ENCODE measurements around the gene OR10A6. TPM values are rescaled to one million over a fixed set of nuclear protein-coding genes. Genes with fewer than 3 reads are reported as not detected.

The OR10A6 gene
- polyA plus RNA-seq (ENCODE audit: insufficient read length in 3 of 3) = not detected

GRCh38 chr11:7931168-7931567 is at the start of gene OR10A6:
TSS of gene OR10A6 (minus strand) at chr11:7931268. CDS start at chr11:7928662, 2,606 bp downstream.
- DNase-seq (ENCODE audit: low read depth in 3 of 3, low spot score in 2 of 3) = no peak

GRCh38 chr11:7977232-7977917 is 46.3 kb upstream of the OR10A6 start:
- DNase-seq (ENCODE audit: low read depth in 3 of 3, low spot score in 2 of 3) = no peak

GRCh38 chr11:7974668-7975067 is 43.6 kb upstream of the OR10A6 start:
- DNase-seq (ENCODE audit: low read depth in 3 of 3, low spot score in 2 of 3) = no peak

GRCh38 chr11:7973011-7973410 is 41.9 kb upstream of the OR10A6 start:
- no peak for DNase-seq (ENCODE audit: low read depth in 3 of 3, low spot score in 2 of 3)

- no peak for DNase-seq (ENCODE audit: low read depth in 3 of 3, low spot score in 2 of 3)
Measured at GRCh38 chr11:7971846-7972245, 40.8 kb upstream of the OR10A6 start.

GRCh38 chr11:7969756-7970646 is 38.9 kb upstream of the OR10A6 start:
- DNase-seq (ENCODE audit: low read depth in 3 of 3, low spot score in 2 of 3) = no peak

- no peak for DNase-seq (ENCODE audit: low read depth in 3 of 3, low spot score in 2 of 3)
Measured at GRCh38 chr11:7968686-7969085, 37.6 kb upstream of the OR10A6 start.

- DNase-seq (ENCODE audit: low read depth in 3 of 3, low spot score in 2 of 3) = no peak
Measured at GRCh38 chr11:7967826-7968225, 36.8 kb upstream of the OR10A6 start.

GRCh38 chr11:7967097-7967496 is 36.0 kb upstream of the OR10A6 start:
- no peak for DNase-seq (ENCODE audit: low read depth in 3 of 3, low spot score in 2 of 3)

- no peak for DNase-seq (ENCODE audit: low read depth in 3 of 3, low spot score in 2 of 3)
Measured at GRCh38 chr11:7965386-7965785, 34.3 kb upstream of the OR10A6 start, which contains the start of gene NLRP10. TSS of gene NLRP10 (minus strand) at chr11:7965447. CDS start at chr11:7963495, 1,952 bp downstream.

- no peak for DNase-seq (ENCODE audit: low read depth in 3 of 3, low spot score in 2 of 3)
Measured at GRCh38 chr11:7964873-7965272, 33.8 kb upstream of the OR10A6 start.

- DNase-seq (ENCODE audit: low read depth in 3 of 3, low spot score in 2 of 3) = no peak
Measured at GRCh38 chr11:7964261-7964660, 33.2 kb upstream of the OR10A6 start.

- no peak for DNase-seq (ENCODE audit: low read depth in 3 of 3, low spot score in 2 of 3)
Measured at GRCh38 chr11:7955191-7955590, 24.1 kb upstream of the OR10A6 start.

- DNase-seq (ENCODE audit: low read depth in 3 of 3, low spot score in 2 of 3) = no peak
Measured at GRCh38 chr11:7949934-7950333, 18.9 kb upstream of the OR10A6 start.

GRCh38 chr11:7944123-7944522 is 13.1 kb upstream of the OR10A6 start:
- no peak for DNase-seq (ENCODE audit: low read depth in 3 of 3, low spot score in 2 of 3)

GRCh38 chr11:7941608-7942007 is 10.5 kb upstream of the OR10A6 start, which contains the start of gene OR10A3:
TSS of gene OR10A3 (minus strand) at chr11:7941708. CDS start at chr11:7939520, 2,188 bp downstream.
- DNase-seq (ENCODE audit: low read depth in 3 of 3, low spot score in 2 of 3) = no peak

- no peak for DNase-seq (ENCODE audit: low read depth in 3 of 3, low spot score in 2 of 3)
Measured at GRCh38 chr11:7941146-7941545, 10.1 kb upstream of the OR10A6 start.

- no peak for DNase-seq (ENCODE audit: low read depth in 3 of 3, low spot score in 2 of 3)
Measured at GRCh38 chr11:7936615-7937014, 5.5 kb upstream of the OR10A6 start.

- no peak for DNase-seq (ENCODE audit: low read depth in 3 of 3, low spot score in 2 of 3)
Measured at GRCh38 chr11:7927635-7928034, 3.4 kb downstream of the OR10A6 start.

- DNase-seq (ENCODE audit: low read depth in 3 of 3, low spot score in 2 of 3) = no peak
Measured at GRCh38 chr11:7924536-7924935, 6.5 kb downstream of the OR10A6 start.

GRCh38 chr11:7918141-7918540 is 12.9 kb downstream of the OR10A6 start:
- DNase-seq (ENCODE audit: low read depth in 3 of 3, low spot score in 2 of 3) = no peak

- DNase-seq (ENCODE audit: low read depth in 3 of 3, low spot score in 2 of 3) = no peak
Measured at GRCh38 chr11:7911011-7911410, 20.1 kb downstream of the OR10A6 start.
